ENCODE data around the gene FNDC3A. TPM values are rescaled to one million over a fixed set of nuclear protein-coding genes. Genes with fewer than 3 reads are reported as not detected.
"Not testable (repeated sequence)": the region's sequence is repeated elsewhere in the genome, so short reads cannot be mapped to it uniquely, and the experiment has no call there.

Gene FNDC3A
- total RNA-seq, 2 donors from 2014 or later, result 48.2 to 86.3 TPM

DNA sequence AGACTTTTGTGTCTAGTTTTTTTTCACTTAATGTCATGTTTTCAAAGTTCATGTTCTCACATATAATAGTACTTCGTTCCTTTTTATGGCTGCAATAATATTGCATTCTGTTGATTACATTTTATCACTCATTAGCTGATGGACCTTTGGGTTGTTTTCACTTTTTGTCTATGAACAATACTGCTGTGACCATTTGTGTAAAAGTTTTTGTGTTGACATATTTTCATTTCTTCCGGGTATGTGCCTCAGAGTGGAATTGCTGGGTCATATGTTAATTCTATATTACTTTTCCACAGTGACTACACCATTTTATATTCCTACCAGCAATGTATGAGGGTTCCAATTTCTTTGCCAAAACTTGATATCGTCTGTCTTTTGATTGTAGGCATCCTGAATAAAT lies 158.6 kb downstream of the FNDC3A start:
- no peak for ATAC-seq (ENCODE audit: insufficient number of reproducible peaks, low FRiP score, low read depth)
- Histone ChIP-seq H3K4me3 (no peak overlapping the region), H3K4me1 (ENCODE audit: control insufficient read depth in 1 of 2, low read depth in 2 of 2) (peaks cover 0 to 9% of the 10 kb centered on the region in 2 donors), H3K27me3 (replicated peaks; ENCODE audit: insufficient read depth) (no peaks in the 10 kb centered on the region), H3K36me3 (peaks cover 16% of the 10 kb centered on the region), H3K9me3 (no peaks in the 10 kb centered on the region), H3K27ac (no peak overlapping the region)
- no peak for DNase-seq (ENCODE audit: low spot score)
- TF ChIP-seq, protein P1, sequence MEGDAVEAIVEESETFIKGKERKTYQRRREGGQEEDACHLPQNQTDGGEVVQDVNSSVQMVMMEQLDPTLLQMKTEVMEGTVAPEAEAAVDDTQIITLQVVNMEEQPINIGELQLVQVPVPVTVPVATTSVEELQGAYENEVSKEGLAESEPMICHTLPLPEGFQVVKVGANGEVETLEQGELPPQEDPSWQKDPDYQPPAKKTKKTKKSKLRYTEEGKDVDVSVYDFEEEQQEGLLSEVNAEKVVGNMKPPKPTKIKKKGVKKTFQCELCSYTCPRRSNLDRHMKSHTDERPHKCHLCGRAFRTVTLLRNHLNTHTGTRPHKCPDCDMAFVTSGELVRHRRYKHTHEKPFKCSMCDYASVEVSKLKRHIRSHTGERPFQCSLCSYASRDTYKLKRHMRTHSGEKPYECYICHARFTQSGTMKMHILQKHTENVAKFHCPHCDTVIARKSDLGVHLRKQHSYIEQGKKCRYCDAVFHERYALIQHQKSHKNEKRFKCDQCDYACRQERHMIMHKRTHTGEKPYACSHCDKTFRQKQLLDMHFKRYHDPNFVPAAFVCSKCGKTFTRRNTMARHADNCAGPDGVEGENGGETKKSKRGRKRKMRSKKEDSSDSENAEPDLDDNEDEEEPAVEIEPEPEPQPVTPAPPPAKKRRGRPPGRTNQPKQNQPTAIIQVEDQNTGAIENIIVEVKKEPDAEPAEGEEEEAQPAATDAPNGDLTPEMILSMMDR (IDR thresholded peaks at IDR 0.05), result no peak

DNA sequence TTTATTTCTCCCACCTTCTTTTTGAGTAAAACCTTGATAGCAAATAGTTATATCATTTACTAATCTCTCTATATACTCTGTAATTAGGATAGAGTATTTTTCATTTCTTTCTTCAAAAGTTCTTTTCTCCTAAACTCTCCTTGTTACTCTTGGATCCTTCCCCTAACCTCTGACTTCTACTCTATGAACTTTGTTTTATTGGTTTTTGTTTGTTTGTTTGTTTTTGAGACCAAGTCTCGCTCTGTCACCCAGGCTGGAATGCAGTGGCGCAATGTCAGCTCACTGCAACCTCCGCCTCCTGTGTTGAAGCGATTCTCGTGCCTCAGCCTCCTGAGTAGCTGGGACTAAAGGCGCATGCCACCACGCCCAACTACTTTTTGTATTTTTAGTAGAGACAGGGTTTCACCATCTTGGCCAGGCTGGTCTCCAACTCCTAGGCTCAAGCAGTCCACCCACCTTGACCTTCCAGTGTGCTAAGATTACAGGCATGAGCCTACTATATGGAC lies 161.5 kb downstream of the FNDC3A start:
- H3K9me3 ChIP-seq; ATAC-seq (ENCODE audit: insufficient number of reproducible peaks, low FRiP score, low read depth); H3K4me1 ChIP-seq (ENCODE audit: control insufficient read depth in 1 of 2, low read depth in 2 of 2); DNase-seq (ENCODE audit: low spot score); H3K27me3 ChIP-seq (replicated peaks; ENCODE audit: insufficient read depth); H3K4me3 ChIP-seq; H3K36me3 ChIP-seq; H3K27ac ChIP-seq: not testable (repeated sequence)

DNA sequence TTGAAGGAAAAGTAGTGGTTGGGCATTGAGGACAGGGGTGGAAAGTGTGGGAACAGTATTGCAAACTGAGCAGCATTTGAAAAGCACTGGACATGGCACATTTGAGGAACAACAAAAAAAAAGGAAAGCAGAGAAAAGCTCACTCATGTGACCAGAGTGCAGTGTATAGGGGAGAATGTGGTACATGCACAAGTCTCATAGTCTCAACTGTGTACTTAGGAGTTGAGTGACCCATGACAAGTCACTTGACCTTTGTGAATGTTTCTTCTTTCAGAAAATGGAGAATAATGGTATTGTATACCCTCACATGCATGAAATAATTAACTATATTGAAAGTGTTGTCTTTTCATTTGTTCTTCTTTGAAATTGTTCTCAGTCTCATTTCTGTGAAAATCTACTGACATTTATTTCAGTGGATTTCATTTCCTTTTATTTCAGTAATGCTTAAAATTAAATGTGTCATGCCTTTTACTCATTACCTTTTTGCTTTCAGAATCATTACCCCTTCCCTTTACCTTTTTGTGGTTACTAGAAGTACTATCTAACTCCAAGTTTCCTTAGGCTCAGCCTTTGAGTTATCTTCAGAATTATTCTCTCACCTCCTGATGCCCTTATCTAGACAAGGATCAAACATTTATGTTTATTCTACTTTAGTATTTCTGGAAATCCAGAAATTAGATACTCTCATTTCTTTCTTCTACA lies 165.3 kb downstream of the FNDC3A start:
- ATAC-seq (ENCODE audit: insufficient number of reproducible peaks, low FRiP score, low read depth) (no peak), DNase-seq (ENCODE audit: low spot score) (no peak)
- Histone ChIP-seq H3K9me3 (no peaks in the 10 kb centered on the region), H3K27ac (no peak overlapping the region), H3K4me1 (ENCODE audit: control insufficient read depth in 1 of 2, low read depth in 2 of 2) (no peaks in the 10 kb centered on the region), H3K27me3 (replicated peaks; ENCODE audit: insufficient read depth) (no peaks in the 10 kb centered on the region), H3K4me3 (no peak overlapping the region), H3K36me3 (peaks cover 7% of the 10 kb centered on the region)
- TF ChIP-seq, protein P1 (IDR thresholded peaks at IDR 0.05), result no peak

GRCh38 chr13:49146950-49147355 lies 171.2 kb downstream of the FNDC3A start:
- TF ChIP-seq, protein P1 (IDR thresholded peaks at IDR 0.05), result no peak
- Histone ChIP-seq H3K4me3 (peak overlapping the region; percentile 2), H3K9me3 (peaks cover 6% of the 10 kb centered on the region), H3K27ac (no peak overlapping the region), H3K4me1 (ENCODE audit: control insufficient read depth in 1 of 2, low read depth in 2 of 2) (no peaks in the 10 kb centered on the region), H3K27me3 (replicated peaks; ENCODE audit: insufficient read depth) (no peaks in the 10 kb centered on the region), H3K36me3 (peaks cover 4% of the 10 kb centered on the region)
- ATAC-seq (ENCODE audit: insufficient number of reproducible peaks, low FRiP score, low read depth) (no peak), DNase-seq (ENCODE audit: low spot score) (no peak)

DNA sequence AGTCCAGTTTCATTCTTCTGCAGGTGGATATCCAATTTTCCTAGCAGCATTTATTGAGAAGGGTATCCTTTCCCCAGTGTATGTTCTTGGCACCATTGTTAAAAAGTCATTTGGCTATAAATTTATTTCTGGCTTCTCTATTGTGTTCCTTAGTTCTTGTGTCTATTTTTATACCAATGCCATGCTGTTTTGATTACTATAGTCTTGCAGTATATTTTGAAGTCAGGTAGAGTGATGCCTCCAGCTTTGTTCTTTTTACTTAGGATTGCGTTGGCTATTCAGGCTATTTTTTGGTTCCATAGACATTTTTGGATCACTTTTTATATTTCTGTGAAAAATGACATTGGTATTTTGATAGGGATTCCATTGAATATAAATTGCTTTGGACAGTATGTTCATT lies 172.7 kb downstream of the FNDC3A start:
- TF ChIP-seq, protein P1 (IDR thresholded peaks at IDR 0.05), result no peak
- ATAC-seq (ENCODE audit: insufficient number of reproducible peaks, low FRiP score, low read depth) (no peak), DNase-seq (ENCODE audit: low spot score) (no peak)
- Histone ChIP-seq H3K27ac (no peak overlapping the region), H3K27me3 (replicated peaks; ENCODE audit: insufficient read depth) (no peaks in the 10 kb centered on the region), H3K36me3 (peaks cover 4% of the 10 kb centered on the region), H3K4me1 (ENCODE audit: control insufficient read depth in 1 of 2, low read depth in 2 of 2) (no peaks in the 10 kb centered on the region), H3K4me3 (no peak overlapping the region), H3K9me3 (peaks cover 6% of the 10 kb centered on the region)

DNA sequence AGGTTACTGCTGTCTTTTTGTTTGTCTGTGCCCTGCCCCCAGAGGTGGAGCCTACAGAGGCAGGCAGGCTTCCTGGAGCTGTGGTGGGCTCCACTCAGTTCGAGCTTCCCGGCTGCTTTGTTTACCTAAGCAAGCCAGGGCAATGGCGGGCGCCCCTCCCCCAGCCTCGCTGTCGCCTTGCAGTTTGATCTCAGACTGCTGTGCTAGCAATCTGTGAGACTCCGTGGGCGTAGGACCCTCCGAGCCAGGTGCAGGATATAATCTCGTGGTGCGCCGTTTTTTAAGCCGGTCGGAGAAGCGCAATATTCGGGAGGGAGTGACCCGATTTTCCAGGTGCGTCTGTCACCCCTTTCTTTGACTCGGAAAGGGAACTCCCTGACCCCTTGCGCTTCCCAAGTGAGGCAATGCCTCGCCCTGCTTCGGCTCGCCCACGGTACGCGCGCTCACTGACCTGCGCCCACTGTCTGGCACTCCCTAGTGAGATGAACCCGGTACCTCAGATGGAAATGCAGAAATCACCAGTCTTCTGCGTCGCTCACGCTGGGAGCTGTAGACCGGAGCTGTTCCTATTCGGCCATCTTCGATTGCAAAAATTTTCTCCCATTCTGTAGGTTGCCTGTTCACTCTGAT lies 182.4 kb downstream of the FNDC3A start:
- DNase-seq (ENCODE audit: low spot score); ATAC-seq (ENCODE audit: insufficient number of reproducible peaks, low FRiP score, low read depth); H3K27ac ChIP-seq; H3K27me3 ChIP-seq (replicated peaks; ENCODE audit: insufficient read depth); H3K4me3 ChIP-seq; H3K4me1 ChIP-seq (ENCODE audit: control insufficient read depth in 1 of 2, low read depth in 2 of 2); H3K36me3 ChIP-seq; H3K9me3 ChIP-seq: not testable (repeated sequence)

GRCh38 chr13:49163162-49163561 lies 187.4 kb downstream of the FNDC3A start:
- peaks cover 16% of the 10 kb centered on the region for H3K9me3 ChIP-seq
- H3K4me3 ChIP-seq; ATAC-seq (ENCODE audit: insufficient number of reproducible peaks, low FRiP score, low read depth); H3K36me3 ChIP-seq; DNase-seq (ENCODE audit: low spot score); H3K27me3 ChIP-seq (replicated peaks; ENCODE audit: insufficient read depth); H3K27ac ChIP-seq; H3K4me1 ChIP-seq (ENCODE audit: control insufficient read depth in 1 of 2, low read depth in 2 of 2): not testable (repeated sequence)
